HG02623 (cell line): ENCODE results near the gene POLA2.

Source experiments
- ATAC-seq: cut with Tn5 transposase; IDR thresholded peaks from one replicate; pipeline ENCODE4 v1.9.1; 2021; ENCODE audit warnings: moderate library complexity; ENCODE audit not compliant: unreplicated experiment

The POLA2 gene

GRCh38 chr11:65279741-65280440 is 18.1 kb downstream of the POLA2 start:
- ATAC-seq, result no peak

- no peak for ATAC-seq
Measured at GRCh38 chr11:65280646-65281045, 18.9 kb downstream of the POLA2 start.

GRCh38 chr11:65286686-65287085 is 24.9 kb downstream of the POLA2 start:
- no peak for ATAC-seq

GRCh38 chr11:65287601-65288000 is 25.8 kb downstream of the POLA2 start:
- no peak for ATAC-seq

GRCh38 chr11:65288706-65289536 is 27.2 kb downstream of the POLA2 start:
- no peak for ATAC-seq

- ATAC-seq, result peak; percentile 50
Measured at GRCh38 chr11:65290448-65291165, 28.8 kb downstream of the POLA2 start.

GRCh38 chr11:65291613-65292012 is 29.9 kb downstream of the POLA2 start:
- ATAC-seq, result no peak

GRCh38 chr11:65292890-65293289 is 31.1 kb downstream of the POLA2 start:
- no peak for ATAC-seq

- no peak for ATAC-seq
Measured at GRCh38 chr11:65293909-65294381, 32.2 kb downstream of the POLA2 start.

GRCh38 chr11:65295001-65295400 is 33.2 kb downstream of the POLA2 start:
- ATAC-seq, result no peak

- no peak for ATAC-seq
Measured at GRCh38 chr11:65295571-65296341, 34.0 kb downstream of the POLA2 start.

GRCh38 chr11:65297026-65297672 is 35.4 kb downstream of the POLA2 start:
- ATAC-seq, result no peak

- ATAC-seq, result no peak
Measured at GRCh38 chr11:65298131-65298535, 36.4 kb downstream of the POLA2 start.

- ATAC-seq, result no peak
Measured at GRCh38 chr11:65298655-65299179, 37.0 kb downstream of the POLA2 start.

- ATAC-seq, result no peak
Measured at GRCh38 chr11:65300621-65301275, 39.0 kb downstream of the POLA2 start.

GRCh38 chr11:65301491-65302329 is 39.9 kb downstream of the POLA2 start:
- no peak for ATAC-seq

GRCh38 chr11:65303555-65303954 is 41.8 kb downstream of the POLA2 start:
- no peak for ATAC-seq

- no peak for ATAC-seq
Measured at GRCh38 chr11:65304110-65304509, 42.3 kb downstream of the POLA2 start.

GRCh38 chr11:65304613-65305012 is 42.9 kb downstream of the POLA2 start:
- no peak for ATAC-seq
